Sigmoid colon (tissue), 4 donors: ENCODE data around the gene MTUS2.

Experiments
- CTCF ChIP-seq, 4 experiments: fragments of 450-650 bp in 3 of 4; fragments of 200-600 bp in 1 of 4; IDR thresholded peaks; one replicate each; pipeline ENCODE4 v1.5.1; 2016 to 2019; ENCODE audit warnings: antibody characterized with exemption in 4 of 4, mild to moderate bottlenecking in 3 of 4, moderate library complexity in 2 of 4
- POLR2AphosphoS5 ChIP-seq, 4 donors: sonication (generic); formaldehyde crosslinking; IDR thresholded peaks; one replicate each; pipeline ENCODE4 v1.6.1; 2017; ENCODE audit warnings: antibody characterized with exemption in 4 of 4

GRCh38 chr13:29541400-29541799 is 721.3 kb downstream of the MTUS2 start:
- TF ChIP-seq POLR2AphosphoS5 (IDR thresholded peaks at IDR 0.05) (no peak), CTCF (IDR thresholded peaks at IDR 0.05) (no peak)
